Fibroblast of pulmonary artery (primary cell): ENCODE measurements around the gene SRPX.

ENCODE experiments used
- DNase-seq: peaks from one replicate; pipeline ENCODE4 v3.0.0-alpha.2; 2010; ENCODE audit warnings: low read depth
- H3K4me3 ChIP-seq: replicated peaks from 2 replicates; pipeline ENCODE4 v1.5.1; 2011; ENCODE audit warnings: low read depth, mild to moderate bottlenecking, control low read depth, low read length, moderate library complexity
- CTCF ChIP-seq: IDR thresholded peaks from 2 replicates; pipeline ENCODE4 v1.5.1; 2011; ENCODE audit warnings: mild to moderate bottlenecking, control low read depth, low read length, inconsistent platforms; ENCODE audit errors: missing control alignments

SRPX gene

GRCh38 chrX:38211891-38212635 lies 8.6 kb downstream of the SRPX start:
- TF ChIP-seq CTCF = no peak
- DNase-seq = peak; percentile 88
- peak overlapping the region; percentile 3 for H3K4me3 ChIP-seq

GRCh38 chrX:38206542-38206941 lies 14.1 kb downstream of the SRPX start:
- no peak for DNase-seq
- no peak overlapping the region for H3K4me3 ChIP-seq
- no peak for TF ChIP-seq CTCF

- no peak for DNase-seq
- no peak for TF ChIP-seq CTCF
- H3K4me3 ChIP-seq = no peak overlapping the region
These were observed 14.6 kb downstream of the SRPX start for GRCh38 chrX:38206036-38206435.

- no peak overlapping the region for H3K4me3 ChIP-seq
- no peak for TF ChIP-seq CTCF
- no peak for DNase-seq
These were observed 15.6 kb downstream of the SRPX start for GRCh38 chrX:38205039-38205438.

GRCh38 chrX:38192007-38192810 lies 28.5 kb downstream of the SRPX start:
- TF ChIP-seq CTCF = peak; percentile 31
- no peak overlapping the region for H3K4me3 ChIP-seq
- DNase-seq = no peak

GRCh38 chrX:38189431-38190250 lies 31.0 kb downstream of the SRPX start:
- no peak overlapping the region for H3K4me3 ChIP-seq
- no peak for DNase-seq
- TF ChIP-seq CTCF = no peak
